ENCODE measurements around the gene HTRA3.

- TF ChIP-seq CTCF (IDR thresholded peaks at IDR 0.05; ENCODE audit: low read depth, low read length, missing input control) (no peak), EGR1 (IDR thresholded peaks at IDR 0.05; ENCODE audit: low read depth in 2 of 2) (no peak)
Observed at GRCh38 chr4:8234715-8235114, 34.8 kb upstream of the HTRA3 start.

Measured in liver (tissue), 3 donors.